Gastroesophageal sphincter (tissue), 3 donors: Measurements from ENCODE around the gene MAK.
"Not testable (repeated sequence)": the region's sequence is repeated elsewhere in the genome, so short reads cannot be mapped to it uniquely, and the experiment has no call there.

ENCODE experiments used
- CTCF ChIP-seq, 4 experiments: fragments of 200-600 bp in 2 of 4; fragments of 450-650 bp in 2 of 4; sonication (generic) in 1 of 4; IDR thresholded peaks; one replicate each; pipeline ENCODE4 v1.5.1; 2017 to 2019; ENCODE audit warnings: antibody characterized with exemption in 4 of 4, mild to moderate bottlenecking in 2 of 4, moderate library complexity in 2 of 4
- POLR2A ChIP-seq, 2 donors: fragments of 450-650 bp; IDR thresholded peaks; one replicate each; pipeline ENCODE4 v1.6.1; 2017; ENCODE audit warnings: antibody characterized with exemption in 2 of 2, mild to moderate bottlenecking in 2 of 2, moderate library complexity in 1 of 2
- POLR2AphosphoS5 ChIP-seq: sonication (generic); formaldehyde crosslinking; IDR thresholded peaks from one replicate; pipeline ENCODE4 v1.6.1; 2017; ENCODE audit warnings: antibody characterized with exemption

GRCh38 chr6:10751757-10752156 is 86.6 kb downstream of the MAK start:
- TF ChIP-seq POLR2A (IDR thresholded peaks at IDR 0.05); POLR2AphosphoS5; CTCF (IDR thresholded peaks at IDR 0.05): not testable (repeated sequence)
